NCI-H1417 treated with DMSO at 0.1 percent for 48 hours (cell line): ENCODE results near the gene EXOG.

ENCODE experiments used
- DNase-seq: peaks from one replicate; lab custom pipeline; 2025; lab: John Stamatoyannopoulos, UW

Gene EXOG

GRCh38 chr3:38496131-38496910 lies at the start of gene EXOG:
Gene EXOG (plus strand): TSS chr3:38496340. CDS start chr3:38496368, 28 bp downstream.
- peak; percentile 38 for DNase-seq

- no peak for DNase-seq
Measured at GRCh38 chr3:38446812-38447211, 49.3 kb upstream of the EXOG start.

- DNase-seq: no peak
Measured at GRCh38 chr3:38450853-38451252, 45.3 kb upstream of the EXOG start.

GRCh38 chr3:38453075-38453912 lies 42.8 kb upstream of the EXOG start, which contains the start of gene ACVR2B:
Gene ACVR2B (plus strand): TSS chr3:38453890. CDS start chr3:38454323, 433 bp downstream.
- DNase-seq: peak; percentile 24

GRCh38 chr3:38453913-38454177 lies 42.3 kb upstream of the EXOG start:
- no peak for DNase-seq

GRCh38 chr3:38454178-38454883 lies 41.8 kb upstream of the EXOG start:
- DNase-seq: no peak

GRCh38 chr3:38454884-38455638 lies 41.1 kb upstream of the EXOG start:
- peak; percentile 35 for DNase-seq

GRCh38 chr3:38455639-38456430 lies 40.3 kb upstream of the EXOG start:
- no peak for DNase-seq

GRCh38 chr3:38457111-38458003 lies 38.8 kb upstream of the EXOG start:
- no peak for DNase-seq

GRCh38 chr3:38458796-38459498 lies 37.2 kb upstream of the EXOG start:
- no peak for DNase-seq

GRCh38 chr3:38459499-38460048 lies 36.6 kb upstream of the EXOG start:
- no peak for DNase-seq

GRCh38 chr3:38460377-38461270 lies 35.5 kb upstream of the EXOG start:
- DNase-seq: no peak

GRCh38 chr3:38465588-38466154 lies 30.5 kb upstream of the EXOG start:
- DNase-seq: no peak

- no peak for DNase-seq
Measured at GRCh38 chr3:38468765-38469164, 27.4 kb upstream of the EXOG start.

GRCh38 chr3:38469852-38470251 lies 26.3 kb upstream of the EXOG start:
- no peak for DNase-seq

- DNase-seq: no peak
Measured at GRCh38 chr3:38471260-38471857, 24.8 kb upstream of the EXOG start.

GRCh38 chr3:38472342-38472741 lies 23.8 kb upstream of the EXOG start:
- no peak for DNase-seq
